ENCODE data around the gene KRTAP4-8. TPM values are rescaled to one million over a fixed set of nuclear protein-coding genes. Genes with fewer than 3 reads are reported as not detected.
"Not testable (repeated sequence)": the region's sequence is repeated elsewhere in the genome, so short reads cannot be mapped to it uniquely, and the experiment has no call there.

The KRTAP4-8 gene
- polyA plus RNA-seq, 1 donor: not detected

- DNase-seq: not testable (repeated sequence)
These were observed 32.8 kb downstream of the KRTAP4-8 start for GRCh38 chr17:41065016-41065689.

- DNase-seq: no peak
These were observed 33.6 kb downstream of the KRTAP4-8 start for GRCh38 chr17:41064301-41064700.

- DNase-seq: no peak
These were observed 34.5 kb downstream of the KRTAP4-8 start for GRCh38 chr17:41063449-41063848.

- DNase-seq: no peak
These were observed 36.0 kb downstream of the KRTAP4-8 start for GRCh38 chr17:41061964-41062363.

GRCh38 chr17:41060052-41060604 lies 37.8 kb downstream of the KRTAP4-8 start, which contains the start of gene KRTAP2-3:
Gene KRTAP2-3 (minus strand): TSS chr17:41060114. CDS start chr17:41060050, 64 bp downstream.
- no peak for DNase-seq

- not testable (repeated sequence) for DNase-seq
These were observed 38.5 kb downstream of the KRTAP4-8 start for GRCh38 chr17:41059276-41060051.

- DNase-seq: no peak
These were observed 39.2 kb downstream of the KRTAP4-8 start for GRCh38 chr17:41058741-41059140.

- no peak for DNase-seq
These were observed 40.4 kb downstream of the KRTAP4-8 start for GRCh38 chr17:41057547-41057946.

GRCh38 chr17:41055130-41055529 lies 42.8 kb downstream of the KRTAP4-8 start, which contains the start of gene KRTAP2-2:
Gene KRTAP2-2 (minus strand): TSS chr17:41055230. CDS start chr17:41055211, 19 bp downstream.
- DNase-seq: not testable (repeated sequence)

GRCh38 chr17:41054556-41054955 lies 43.4 kb downstream of the KRTAP4-8 start:
- not testable (repeated sequence) for DNase-seq

- DNase-seq: peak; percentile 27
These were observed 43.9 kb downstream of the KRTAP4-8 start for GRCh38 chr17:41054025-41054424.

GRCh38 chr17:41052566-41052965 lies 45.4 kb downstream of the KRTAP4-8 start:
- no peak for DNase-seq

GRCh38 chr17:41049110-41049509 lies 48.8 kb downstream of the KRTAP4-8 start:
- no peak for DNase-seq

GRCh38 chr17:41048441-41048840 lies 49.5 kb downstream of the KRTAP4-8 start:
- DNase-seq: no peak

Other genes with a start within 250 kb of the KRTAP4-8 start
- gene KRT12, start 230.9 kb downstream of the KRTAP4-8 start, polyA plus RNA-seq (ENCODE audit: insufficient read length): 0.37 TPM
- gene KRT20, start 212.9 kb downstream of the KRTAP4-8 start, polyA plus RNA-seq (ENCODE audit: insufficient read length): 0.33 TPM
- gene KRT23, start 160.5 kb downstream of the KRTAP4-8 start, polyA plus RNA-seq (ENCODE audit: insufficient read length): 1.1 TPM
- gene KRT39, start 131.2 kb downstream of the KRTAP4-8 start, polyA plus RNA-seq (ENCODE audit: insufficient read length): not detected
- gene KRT40, start 113.8 kb downstream of the KRTAP4-8 start, polyA plus RNA-seq (ENCODE audit: insufficient read length): not detected
- not detected for gene KRTAP3-3, start 104.0 kb downstream of the KRTAP4-8 start, polyA plus RNA-seq (ENCODE audit: insufficient read length)
- not detected for gene KRTAP3-2, start 98.2 kb downstream of the KRTAP4-8 start, polyA plus RNA-seq (ENCODE audit: insufficient read length)
- gene KRTAP3-1, start 89.0 kb downstream of the KRTAP4-8 start, polyA plus RNA-seq (ENCODE audit: insufficient read length): not detected
- gene KRTAP1-5, start 70.9 kb downstream of the KRTAP4-8 start, polyA plus RNA-seq (ENCODE audit: insufficient read length): not detected
- not detected for gene KRTAP1-4, start 67.9 kb downstream of the KRTAP4-8 start, polyA plus RNA-seq (ENCODE audit: insufficient read length)
- not detected for gene KRTAP1-3, start 63.3 kb downstream of the KRTAP4-8 start, polyA plus RNA-seq (ENCODE audit: insufficient read length)
- not detected for gene KRTAP1-1, start 56.7 kb downstream of the KRTAP4-8 start, polyA plus RNA-seq (ENCODE audit: insufficient read length)
- gene KRTAP2-1, start 50.8 kb downstream of the KRTAP4-8 start, polyA plus RNA-seq (ENCODE audit: insufficient read length): not detected
- gene KRTAP2-2, start 42.9 kb downstream of the KRTAP4-8 start, polyA plus RNA-seq (ENCODE audit: insufficient read length): not detected
- gene KRTAP2-3, start 38.0 kb downstream of the KRTAP4-8 start, polyA plus RNA-seq (ENCODE audit: insufficient read length): not detected
- not detected for gene KRTAP2-4, start 32.3 kb downstream of the KRTAP4-8 start, polyA plus RNA-seq (ENCODE audit: insufficient read length)
- not detected for gene KRTAP4-7, start 14.0 kb downstream of the KRTAP4-8 start, polyA plus RNA-seq (ENCODE audit: insufficient read length)
- not detected for gene KRTAP4-16, start 4.1 kb upstream of the KRTAP4-8 start, polyA plus RNA-seq (ENCODE audit: insufficient read length)
- not detected for gene KRTAP4-9, start 7.2 kb upstream of the KRTAP4-8 start, polyA plus RNA-seq (ENCODE audit: insufficient read length)
- gene KRTAP4-11, start 20.2 kb upstream of the KRTAP4-8 start, polyA plus RNA-seq (ENCODE audit: insufficient read length): not detected
- gene KRTAP4-12, start 26.0 kb upstream of the KRTAP4-8 start, polyA plus RNA-seq (ENCODE audit: insufficient read length): not detected
- gene KRTAP4-6, start 42.4 kb upstream of the KRTAP4-8 start, polyA plus RNA-seq (ENCODE audit: insufficient read length): not detected
- not detected for gene KRTAP4-5, start 51.7 kb upstream of the KRTAP4-8 start, polyA plus RNA-seq (ENCODE audit: insufficient read length)
- gene KRTAP4-4, start 62.6 kb upstream of the KRTAP4-8 start, polyA plus RNA-seq (ENCODE audit: insufficient read length): not detected
- not detected for gene KRTAP4-3, start 70.1 kb upstream of the KRTAP4-8 start, polyA plus RNA-seq (ENCODE audit: insufficient read length)
- not detected for gene KRTAP4-2, start 80.1 kb upstream of the KRTAP4-8 start, polyA plus RNA-seq (ENCODE audit: insufficient read length)
- gene KRTAP4-1, start 86.8 kb upstream of the KRTAP4-8 start, polyA plus RNA-seq (ENCODE audit: insufficient read length): not detected
- not detected for gene KRTAP9-1, start 91.7 kb upstream of the KRTAP4-8 start, polyA plus RNA-seq (ENCODE audit: insufficient read length)
- not detected for gene KRTAP9-2, start 128.5 kb upstream of the KRTAP4-8 start, polyA plus RNA-seq (ENCODE audit: insufficient read length)
- gene KRTAP9-3, start 134.3 kb upstream of the KRTAP4-8 start, polyA plus RNA-seq (ENCODE audit: insufficient read length): not detected
- gene KRTAP9-8, start 139.9 kb upstream of the KRTAP4-8 start, polyA plus RNA-seq (ENCODE audit: insufficient read length): not detected
- not detected for gene KRTAP9-4, start 151.5 kb upstream of the KRTAP4-8 start, polyA plus RNA-seq (ENCODE audit: insufficient read length)
- not detected for gene KRTAP9-9, start 157.2 kb upstream of the KRTAP4-8 start, polyA plus RNA-seq (ENCODE audit: insufficient read length)
- 0.42 TPM for gene KRTAP9-6, start 167.2 kb upstream of the KRTAP4-8 start, polyA plus RNA-seq (ENCODE audit: insufficient read length)
- not detected for gene KRTAP9-7, start 177.6 kb upstream of the KRTAP4-8 start, polyA plus RNA-seq (ENCODE audit: insufficient read length)
- not detected for gene KRTAP29-1, start 204.7 kb upstream of the KRTAP4-8 start, polyA plus RNA-seq (ENCODE audit: insufficient read length)
- gene KRTAP16-1, start 211.2 kb upstream of the KRTAP4-8 start, polyA plus RNA-seq (ENCODE audit: insufficient read length): not detected
- gene KRTAP17-1, start 217.6 kb upstream of the KRTAP4-8 start, polyA plus RNA-seq (ENCODE audit: insufficient read length): not detected